H9 (cell line): ENCODE results near the gene GRIA1. TPM values are rescaled to one million over a fixed set of nuclear protein-coding genes. Genes with fewer than 3 reads are reported as not detected.

ENCODE experiments used
- DNase-seq: peaks from one replicate; pipeline ENCODE4 v3.0.0-alpha.2; 2017
- H2AFZ ChIP-seq: one replicate; pipeline ENCODE4 v1.6.1; 2013; ENCODE audit warnings: mild to moderate bottlenecking, low read length, control low read depth, moderate library complexity
- H2AK5ac ChIP-seq: 2 replicates; pipeline ENCODE4 v1.6.1; 2013; ENCODE audit warnings: low read length, control low read depth, mixed read lengths; ENCODE audit not compliant: insufficient read length
- H2BK120ac ChIP-seq: one replicate; pipeline ENCODE4 v1.6.1; 2013; ENCODE audit warnings: low read depth, mild to moderate bottlenecking, low read length, control low read depth, inconsistent platforms; ENCODE audit not compliant: poor library complexity, severe bottlenecking
- H2BK12ac ChIP-seq: 2 replicates; pipeline ENCODE4 v1.6.1; 2013; ENCODE audit warnings: low read length, control low read depth, mixed read lengths, low read depth; ENCODE audit not compliant: insufficient read length
- H2BK15ac ChIP-seq: 2 replicates; pipeline ENCODE4 v1.6.1; 2013; ENCODE audit warnings: low read depth, low read length, control low read depth
- H2BK20ac ChIP-seq: one replicate; pipeline ENCODE4 v1.6.1; 2013; ENCODE audit warnings: low read depth, mild to moderate bottlenecking, low read length, control low read depth, inconsistent platforms; ENCODE audit not compliant: poor library complexity, severe bottlenecking
- H2BK5ac ChIP-seq: 2 replicates; pipeline ENCODE4 v1.6.1; 2013; ENCODE audit warnings: low read length, control low read depth, mixed read lengths; ENCODE audit not compliant: insufficient read length
- H3K14ac ChIP-seq: 2 replicates; pipeline ENCODE4 v1.6.1; 2013; ENCODE audit warnings: low read length, control low read depth; ENCODE audit not compliant: insufficient read depth
- H3K18ac ChIP-seq: 2 replicates; pipeline ENCODE4 v1.6.1; 2013; ENCODE audit warnings: low read depth, mild to moderate bottlenecking, mixed read lengths, low read length, control low read depth; ENCODE audit not compliant: insufficient read length
- H3K23ac ChIP-seq: 2 replicates; pipeline ENCODE4 v1.6.1; 2013; ENCODE audit warnings: low read length, control low read depth, mixed read lengths, low read depth; ENCODE audit not compliant: insufficient read length
- H3K23me2 ChIP-seq: 2 replicates; pipeline ENCODE4 v1.6.1; 2013; ENCODE audit warnings: low read depth, mild to moderate bottlenecking, mixed read lengths, low read length, control low read depth; ENCODE audit not compliant: insufficient read length, poor library complexity, severe bottlenecking
- H3K27ac ChIP-seq: 2 replicates; pipeline ENCODE4 v1.5.1; 2013; ENCODE audit warnings: low read length, control low read depth, mixed read lengths, low read depth; ENCODE audit not compliant: insufficient read length
- H3K27me3 ChIP-seq: 2 replicates; pipeline ENCODE4 v1.6.1; 2013; ENCODE audit warnings: low read length, control low read depth, inconsistent platforms; ENCODE audit not compliant: insufficient read depth
- H3K4ac ChIP-seq: 2 replicates; pipeline ENCODE4 v1.6.1; 2013; ENCODE audit warnings: low read depth, mild to moderate bottlenecking, control low read depth, inconsistent platforms, low read length, moderate library complexity
- H3K4me1 ChIP-seq: 2 replicates; pipeline ENCODE4 v1.6.1; 2013; ENCODE audit warnings: low read length, control low read depth, inconsistent platforms; ENCODE audit not compliant: insufficient read depth
- H3K4me2 ChIP-seq: 2 replicates; pipeline ENCODE4 v1.6.1; 2013; ENCODE audit warnings: low read length, control low read depth, mixed read lengths; ENCODE audit not compliant: insufficient read length, insufficient read depth
- H3K56ac ChIP-seq: 2 replicates; pipeline ENCODE4 v1.6.1; 2013; ENCODE audit warnings: low read depth, mild to moderate bottlenecking, mixed read lengths, low read length, control low read depth; ENCODE audit not compliant: insufficient read length
- H3K79me1 ChIP-seq: 2 replicates; pipeline ENCODE4 v1.6.1; 2013; ENCODE audit warnings: low read depth, mild to moderate bottlenecking, moderate library complexity, low read length, control low read depth, inconsistent platforms; ENCODE audit not compliant: insufficient read depth, poor library complexity, severe bottlenecking
- H3K79me2 ChIP-seq: 2 replicates; pipeline ENCODE4 v1.6.1; 2013; ENCODE audit warnings: low read length, control low read depth, inconsistent platforms; ENCODE audit not compliant: insufficient read depth
- H3K9ac ChIP-seq: 2 replicates; pipeline ENCODE4 v1.6.1; 2013; ENCODE audit warnings: low read length, control low read depth, mixed read lengths; ENCODE audit not compliant: insufficient read length; ENCODE audit errors: extremely low read depth
- H3K9me3 ChIP-seq: one replicate; pipeline ENCODE4 v1.6.1; 2013; ENCODE audit warnings: low read depth, low read length, inconsistent platforms; ENCODE audit not compliant: control insufficient read depth
- H3T11ph ChIP-seq: one replicate; pipeline ENCODE4 v1.6.1; 2013; ENCODE audit warnings: mild to moderate bottlenecking, low read length, control low read depth, inconsistent platforms
- H4K20me1 ChIP-seq: one replicate; pipeline ENCODE4 v1.6.1; 2013; ENCODE audit not compliant: control insufficient read depth, insufficient read length, insufficient read depth
- H4K5ac ChIP-seq: 2 replicates; pipeline ENCODE4 v1.6.1; 2013; ENCODE audit warnings: low read depth, mild to moderate bottlenecking, mixed read lengths, low read length, control low read depth; ENCODE audit not compliant: insufficient read length
- H4K8ac ChIP-seq: replicated peaks from 2 replicates; pipeline ENCODE4 v1.6.1; 2013; ENCODE audit warnings: low read length, control low read depth, mixed read lengths, low read depth; ENCODE audit not compliant: insufficient read length
- H4K91ac ChIP-seq: 2 replicates; pipeline ENCODE4 v1.6.1; 2013; ENCODE audit warnings: low read depth, mild to moderate bottlenecking, moderate library complexity, mixed read lengths, low read length, control low read depth; ENCODE audit not compliant: insufficient read length
- H3K27ac Mint-ChIP-seq, 3 experiments: 2 replicates in 2 of 3; 3 replicates in 1 of 3; pipeline ENCODE4 v1.8.0; 2020 to 2021; ENCODE audit warnings: mixed read lengths in 3 of 3, mild to moderate bottlenecking in 1 of 3, moderate library complexity in 1 of 3
- H3K27me3 Mint-ChIP-seq: 2 replicates; pipeline ENCODE4 v1.8.0; 2021; ENCODE audit warnings: low read depth, mild to moderate bottlenecking, moderate library complexity, mixed read lengths
- H3K36me3 Mint-ChIP-seq, 3 experiments: 2 replicates in 2 of 3; 3 replicates in 1 of 3; pipeline ENCODE4 v1.8.0; 2020 to 2021; ENCODE audit warnings: low read depth in 3 of 3, mixed read lengths in 3 of 3; ENCODE audit not compliant: insufficient read depth in 1 of 3
- H3K4me1 Mint-ChIP-seq, 2 experiments: 2 replicates each; pipeline ENCODE4 v1.8.0; 2020; ENCODE audit warnings: mixed read lengths in 2 of 2
- H3K4me3 Mint-ChIP-seq, 2 experiments: 2 replicates in 1 of 2; 3 replicates in 1 of 2; pipeline ENCODE4 v1.8.0; 2020 to 2021; ENCODE audit warnings: mild to moderate bottlenecking in 2 of 2, mixed read lengths in 2 of 2, moderate library complexity in 1 of 2
- H3K9me3 Mint-ChIP-seq, 2 experiments: 2 replicates in 1 of 2; 3 replicates in 1 of 2; pipeline ENCODE4 v1.8.0; 2020; ENCODE audit warnings: mild to moderate bottlenecking in 2 of 2, mixed read lengths in 2 of 2, moderate library complexity in 1 of 2
- WGBS: extraction: QIAGEN DNeasy Blood & Tissue Kit; methylation state at CpG from one replicate; pipeline ENCODE4 v1.1.7; 2013; ENCODE audit warnings: missing lambda C conversion rate, low lambda C conversion rate, mixed read lengths; ENCODE audit not compliant: insufficient read length; ENCODE audit errors: extremely low coverage; 5-methylcytosine and 5-hydroxymethylcytosine counted together
- total RNA-seq: library from RNA; stranded (reverse); gene quantifications from 2 replicates; pipeline ENCODE4 v1.2.1, GENCODE V29; 2021
- TF ChIP-seq, protein P1 (sequence below): fragments of 200-600 bp; sonication (generic); conservative IDR thresholded peaks from 3 replicates; pipeline ENCODE4 v1.8.0; 2021; ENCODE audit warnings: antibody characterized with exemption, mild to moderate bottlenecking

GRIA1 gene
- total RNA-seq, 1 experiment from 2014 or later, result 0.52 TPM

DNA sequence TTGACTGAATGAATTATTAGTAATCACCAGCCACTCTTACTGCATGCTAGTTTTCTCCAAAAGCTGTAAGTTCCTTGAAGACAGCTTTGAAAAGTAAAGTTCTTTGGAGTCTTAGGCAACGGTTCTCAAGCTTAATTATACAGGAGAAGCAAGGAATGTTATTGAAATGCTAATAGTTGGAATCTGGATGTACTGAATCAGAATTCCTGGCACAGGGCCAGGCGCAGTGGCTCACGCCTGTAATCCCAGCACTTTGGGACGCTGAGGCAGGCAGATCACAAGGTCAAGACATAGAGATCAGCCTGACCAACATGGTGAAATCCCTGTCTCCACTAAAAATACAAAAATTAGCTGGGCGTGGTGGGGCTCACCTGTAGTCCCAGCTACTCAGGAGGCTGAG is 33.4 kb downstream of the GRIA1 start:
- no peaks in the 10 kb centered on the region for H4K20me1 ChIP-seq
- no peak overlapping the region for H3K4me2 ChIP-seq
- H3K14ac ChIP-seq, result no peak overlapping the region
- H3K79me2 ChIP-seq, result no peaks in the 10 kb centered on the region
- no peak overlapping the region for H4K8ac ChIP-seq
- H2BK5ac ChIP-seq, result no peak overlapping the region
- no peak overlapping the region for H2AK5ac ChIP-seq
- WGBS, result no CpG with 5 or more reads among the region's 5 CpGs
- no peaks in the 10 kb centered on the region for H3K79me1 ChIP-seq
- no peak for DNase-seq
- H3K9ac ChIP-seq, result no peak overlapping the region
- H3K4ac ChIP-seq, result no peak overlapping the region
- H3K9me3 Mint-ChIP-seq, result no peaks in the 10 kb centered on the region
- no peaks in the 10 kb centered on the region for H3K23me2 ChIP-seq
- no peak overlapping the region for H3T11ph ChIP-seq
- H3K27ac ChIP-seq, result no peak overlapping the region
- H3K4me1 Mint-ChIP-seq, result peaks cover 20 to 23% of the 10 kb centered on the region in 2 experiments
- H3K56ac ChIP-seq, result no peak overlapping the region
- H3K9me3 ChIP-seq, result no peaks in the 10 kb centered on the region
- no peaks in the 10 kb centered on the region for H3K36me3 Mint-ChIP-seq
- no peak overlapping the region for H2BK20ac ChIP-seq
- TF ChIP-seq, protein P1, sequence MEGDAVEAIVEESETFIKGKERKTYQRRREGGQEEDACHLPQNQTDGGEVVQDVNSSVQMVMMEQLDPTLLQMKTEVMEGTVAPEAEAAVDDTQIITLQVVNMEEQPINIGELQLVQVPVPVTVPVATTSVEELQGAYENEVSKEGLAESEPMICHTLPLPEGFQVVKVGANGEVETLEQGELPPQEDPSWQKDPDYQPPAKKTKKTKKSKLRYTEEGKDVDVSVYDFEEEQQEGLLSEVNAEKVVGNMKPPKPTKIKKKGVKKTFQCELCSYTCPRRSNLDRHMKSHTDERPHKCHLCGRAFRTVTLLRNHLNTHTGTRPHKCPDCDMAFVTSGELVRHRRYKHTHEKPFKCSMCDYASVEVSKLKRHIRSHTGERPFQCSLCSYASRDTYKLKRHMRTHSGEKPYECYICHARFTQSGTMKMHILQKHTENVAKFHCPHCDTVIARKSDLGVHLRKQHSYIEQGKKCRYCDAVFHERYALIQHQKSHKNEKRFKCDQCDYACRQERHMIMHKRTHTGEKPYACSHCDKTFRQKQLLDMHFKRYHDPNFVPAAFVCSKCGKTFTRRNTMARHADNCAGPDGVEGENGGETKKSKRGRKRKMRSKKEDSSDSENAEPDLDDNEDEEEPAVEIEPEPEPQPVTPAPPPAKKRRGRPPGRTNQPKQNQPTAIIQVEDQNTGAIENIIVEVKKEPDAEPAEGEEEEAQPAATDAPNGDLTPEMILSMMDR, result no peak
- H3K18ac ChIP-seq, result no peak overlapping the region
- H4K91ac ChIP-seq, result no peak overlapping the region
- no peak overlapping the region for H3K4me3 Mint-ChIP-seq
- H3K27me3 Mint-ChIP-seq, result no peaks in the 10 kb centered on the region
- no peak overlapping the region for H2BK120ac ChIP-seq
- H2BK15ac ChIP-seq, result no peak overlapping the region
- H4K5ac ChIP-seq, result no peak overlapping the region
- H3K27me3 ChIP-seq, result no peaks in the 10 kb centered on the region
- no peak overlapping the region for H2AFZ ChIP-seq
- H3K23ac ChIP-seq, result no peak overlapping the region
- no peak overlapping the region for H2BK12ac ChIP-seq
- peaks cover 7% of the 10 kb centered on the region; the same call in 1 of the 2 replicates for H3K4me1 ChIP-seq
- no peak overlapping the region for H3K27ac Mint-ChIP-seq
